ENCODE data around the gene PDXK. TPM values are rescaled to one million over a fixed set of nuclear protein-coding genes. Genes with fewer than 3 reads are reported as not detected.

The PDXK gene
- total RNA-seq, 1 experiment from 2014 or later, result 68.7 TPM

- peak; percentile 91 for DNase-seq
- Histone ChIP-seq H3K4me3 (ENCODE audit: insufficient read depth, low read depth, low read length) (no peak overlapping the region), H3K27me3 (ENCODE audit: control insufficient read depth, insufficient read depth, low read length) (no peaks in the 10 kb centered on the region), H3K36me3 (replicated peaks; ENCODE audit: control insufficient read depth, insufficient read depth, low read length) (peaks cover 2% of the 10 kb centered on the region)
Observed at GRCh38 chr21:43739621-43740435, 20.9 kb downstream of the PDXK start.

GRCh38 chr21:43740497-43741156 lies 21.7 kb downstream of the PDXK start:
- H3K4me3 ChIP-seq (ENCODE audit: insufficient read depth, low read depth, low read length), result no peak overlapping the region
- peak; percentile 94 for DNase-seq
- peaks cover 2% of the 10 kb centered on the region for H3K36me3 ChIP-seq (replicated peaks; ENCODE audit: control insufficient read depth, insufficient read depth, low read length)
- H3K27me3 ChIP-seq (ENCODE audit: control insufficient read depth, insufficient read depth, low read length), result no peaks in the 10 kb centered on the region

- H3K27me3 ChIP-seq (ENCODE audit: control insufficient read depth, insufficient read depth, low read length), result no peaks in the 10 kb centered on the region
- peak; percentile 90 for DNase-seq
- peaks cover 2% of the 10 kb centered on the region for H3K36me3 ChIP-seq (replicated peaks; ENCODE audit: control insufficient read depth, insufficient read depth, low read length)
- H3K4me3 ChIP-seq (ENCODE audit: insufficient read depth, low read depth, low read length), result no peak overlapping the region
Observed at GRCh38 chr21:43741423-43742096, 22.6 kb downstream of the PDXK start.

GRCh38 chr21:43743947-43744346 lies 25.0 kb downstream of the PDXK start:
- peaks cover 2% of the 10 kb centered on the region for H3K36me3 ChIP-seq (replicated peaks; ENCODE audit: control insufficient read depth, insufficient read depth, low read length)
- no peaks in the 10 kb centered on the region for H3K27me3 ChIP-seq (ENCODE audit: control insufficient read depth, insufficient read depth, low read length)
- no peak overlapping the region for H3K4me3 ChIP-seq (ENCODE audit: insufficient read depth, low read depth, low read length)
- DNase-seq, result no peak

- Histone ChIP-seq H3K36me3 (replicated peaks; ENCODE audit: control insufficient read depth, insufficient read depth, low read length) (peaks cover 2% of the 10 kb centered on the region), H3K4me3 (ENCODE audit: insufficient read depth, low read depth, low read length) (no peak overlapping the region), H3K27me3 (ENCODE audit: control insufficient read depth, insufficient read depth, low read length) (no peaks in the 10 kb centered on the region)
- no peak for DNase-seq
Observed at GRCh38 chr21:43744725-43745124, 25.8 kb downstream of the PDXK start.

- DNase-seq, result no peak
- Histone ChIP-seq H3K27me3 (ENCODE audit: control insufficient read depth, insufficient read depth, low read length) (no peaks in the 10 kb centered on the region), H3K4me3 (ENCODE audit: insufficient read depth, low read depth, low read length) (no peak overlapping the region), H3K36me3 (replicated peaks; ENCODE audit: control insufficient read depth, insufficient read depth, low read length) (peaks cover 7% of the 10 kb centered on the region)
Observed at GRCh38 chr21:43745772-43746517, 27.0 kb downstream of the PDXK start.

- no peak for DNase-seq
- Histone ChIP-seq H3K4me3 (ENCODE audit: insufficient read depth, low read depth, low read length) (no peak overlapping the region), H3K27me3 (ENCODE audit: control insufficient read depth, insufficient read depth, low read length) (no peaks in the 10 kb centered on the region), H3K36me3 (replicated peaks; ENCODE audit: control insufficient read depth, insufficient read depth, low read length) (peaks cover 15% of the 10 kb centered on the region)
Observed at GRCh38 chr21:43748622-43749021, 29.7 kb downstream of the PDXK start.

GRCh38 chr21:43749651-43750262 lies 30.8 kb downstream of the PDXK start:
- Histone ChIP-seq H3K36me3 (replicated peaks; ENCODE audit: control insufficient read depth, insufficient read depth, low read length) (peaks cover 19% of the 10 kb centered on the region), H3K27me3 (ENCODE audit: control insufficient read depth, insufficient read depth, low read length) (no peaks in the 10 kb centered on the region), H3K4me3 (ENCODE audit: insufficient read depth, low read depth, low read length) (no peak overlapping the region)
- DNase-seq, result no peak

GRCh38 chr21:43750339-43751033 lies 31.6 kb downstream of the PDXK start:
- Histone ChIP-seq H3K27me3 (ENCODE audit: control insufficient read depth, insufficient read depth, low read length) (no peaks in the 10 kb centered on the region), H3K4me3 (ENCODE audit: insufficient read depth, low read depth, low read length) (no peak overlapping the region), H3K36me3 (replicated peaks; ENCODE audit: control insufficient read depth, insufficient read depth, low read length) (peaks cover 21% of the 10 kb centered on the region)
- DNase-seq, result no peak

GRCh38 chr21:43751955-43752591 lies 33.1 kb downstream of the PDXK start:
- no peak for DNase-seq
- Histone ChIP-seq H3K27me3 (ENCODE audit: control insufficient read depth, insufficient read depth, low read length) (no peaks in the 10 kb centered on the region), H3K4me3 (ENCODE audit: insufficient read depth, low read depth, low read length) (no peak overlapping the region), H3K36me3 (replicated peaks; ENCODE audit: control insufficient read depth, insufficient read depth, low read length) (peaks cover 23% of the 10 kb centered on the region)

- DNase-seq, result no peak
- Histone ChIP-seq H3K36me3 (replicated peaks; ENCODE audit: control insufficient read depth, insufficient read depth, low read length) (peaks cover 25% of the 10 kb centered on the region), H3K4me3 (ENCODE audit: insufficient read depth, low read depth, low read length) (no peak overlapping the region), H3K27me3 (ENCODE audit: control insufficient read depth, insufficient read depth, low read length) (no peaks in the 10 kb centered on the region)
Observed at GRCh38 chr21:43752758-43753438, 34.0 kb downstream of the PDXK start.

- Histone ChIP-seq H3K36me3 (replicated peaks; ENCODE audit: control insufficient read depth, insufficient read depth, low read length) (peaks cover 27% of the 10 kb centered on the region), H3K27me3 (ENCODE audit: control insufficient read depth, insufficient read depth, low read length) (no peaks in the 10 kb centered on the region), H3K4me3 (ENCODE audit: insufficient read depth, low read depth, low read length) (no peak overlapping the region)
- DNase-seq, result no peak
Observed at GRCh38 chr21:43753439-43753799, 34.5 kb downstream of the PDXK start.
